GM12892 (cell line): ENCODE results near the gene DHRS4L2.

Experiments
- POLR2AphosphoS5 ChIP-seq: IDR thresholded peaks from 2 replicates; pipeline ENCODE4 v1.6.1; 2011; ENCODE audit warnings: low read depth, low read length, control low read depth
- TAF1 ChIP-seq: IDR thresholded peaks from 2 replicates; pipeline ENCODE4 v1.6.1; 2011; ENCODE audit warnings: low read depth, mild to moderate bottlenecking, control low read depth, low read length, borderline replicate concordance

- TF ChIP-seq POLR2AphosphoS5 (no peak), TAF1 (no peak)
These were observed 47.5 kb upstream of the DHRS4L2 start for GRCh38 chr14:23941230-23941629.
